SH-SY5Y (cell line): ENCODE data around the gene DNAJC15.

Experiments used
- GATA2 ChIP-seq: IDR thresholded peaks from 2 replicates; pipeline ENCODE4 v1.6.1; 2011; ENCODE audit warnings: mild to moderate bottlenecking, low read depth, low read length
- GATA3 ChIP-seq: IDR thresholded peaks from 2 replicates; pipeline ENCODE4 v1.6.1; 2011; ENCODE audit warnings: low read depth, mild to moderate bottlenecking, low read length, moderate library complexity

DNA sequence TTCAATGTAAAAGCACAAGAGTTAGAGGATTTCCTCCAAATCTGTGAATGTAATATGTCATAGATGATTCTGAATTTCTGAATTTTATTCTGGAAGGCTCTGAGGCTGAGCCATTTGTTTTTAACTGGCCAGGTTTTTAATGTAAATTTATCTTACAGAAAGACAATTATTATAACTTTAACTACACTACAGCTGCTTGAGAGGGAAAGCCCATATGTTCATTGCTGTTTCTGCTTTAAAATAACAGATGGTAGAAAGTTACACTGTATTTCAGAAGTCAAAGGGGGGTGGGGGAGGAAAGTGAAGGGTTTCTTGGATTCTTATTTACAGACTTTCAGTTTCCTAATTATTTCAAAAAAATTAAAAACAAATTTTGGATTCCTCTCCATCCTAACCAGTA, 62.8 kb downstream of the DNAJC15 start:
- TF ChIP-seq GATA2, result no peak
- no peak for TF ChIP-seq GATA3
